Upper lobe of left lung (tissue), 6 donors: Measurements from ENCODE around the gene TRMT6. TPM values are rescaled to one million over a fixed set of nuclear protein-coding genes. Genes with fewer than 3 reads are reported as not detected.

Experiments
- ATAC-seq, 2 donors: fragments of 200-7000 bp; cut with Tn5 transposase; one replicate each; pipeline ENCODE4 v1.9.1; 2022; ENCODE audit warnings: mild to moderate bottlenecking in 2 of 2, moderate library complexity in 2 of 2; ENCODE audit not compliant: low FRiP score in 2 of 2
- DNase-seq, 2 donors: peaks; one replicate each; pipeline ENCODE4 v3.0.0-alpha.2; 2019 to 2020
- H3K27ac ChIP-seq, 4 donors: fragments of 200-600 bp; sonication (generic); one replicate each; pipeline ENCODE4 v1.5.1; 2016 to 2019
- H3K27me3 ChIP-seq, 4 donors: fragments of 200-600 bp; sonication (generic); one replicate each; pipeline ENCODE4 v1.5.1; 2017 to 2019
- H3K36me3 ChIP-seq, 4 donors: fragments of 200-600 bp; sonication (generic); one replicate each; pipeline ENCODE4 v1.5.1; 2016 to 2019
- H3K4me1 ChIP-seq, 4 donors: fragments of 200-600 bp; sonication (generic); one replicate each; pipeline ENCODE4 v1.5.1; 2018 to 2019
- H3K4me3 ChIP-seq, 4 donors: fragments of 200-600 bp; sonication (generic); one replicate each; pipeline ENCODE4 v1.5.1; 2017 to 2019; ENCODE audit warnings: mild to moderate bottlenecking in 2 of 4, moderate library complexity in 1 of 4
- H3K9me3 ChIP-seq, 4 donors: fragments of 200-600 bp; sonication (generic); one replicate each; pipeline ENCODE4 v1.5.1; 2018 to 2019
- CTCF ChIP-seq, 6 experiments: fragments of 450-650 bp in 4 of 6; fragments of 200-600 bp in 2 of 6; sonication (generic) in 2 of 6; IDR thresholded peaks; one replicate each; pipeline ENCODE4 v1.5.1; 2016 to 2019; ENCODE audit warnings: antibody characterized with exemption in 6 of 6
- EP300 ChIP-seq, 4 donors: sonication (generic); formaldehyde crosslinking; IDR thresholded peaks; one replicate each; pipeline ENCODE4 v1.5.1; 2017; ENCODE audit warnings: antibody characterized with exemption in 4 of 4, control low read depth in 2 of 4
- POLR2A ChIP-seq, 4 donors: fragments of 450-650 bp; IDR thresholded peaks; one replicate each; pipeline ENCODE4 v1.5.1; 2016 to 2017; ENCODE audit warnings: antibody characterized with exemption in 4 of 4, mild to moderate bottlenecking in 2 of 4
- POLR2AphosphoS5 ChIP-seq, 2 donors: sonication (generic); formaldehyde crosslinking; IDR thresholded peaks; one replicate each; pipeline ENCODE4 v1.5.1; 2017; ENCODE audit warnings: antibody characterized with exemption in 2 of 2
- WGBS, 2 donors: methylation state at CpG; one replicate each; pipeline ENCODE4 v1.1.5; 2017 to 2018; 5-methylcytosine and 5-hydroxymethylcytosine counted together
- small RNA-seq, 4 donors: library from RNA; depleted of rRNA; stranded (forward); fragments of <200 nt; gene quantifications; one replicate each; pipeline ENCODE3, GENCODE V24; 2016
- total RNA-seq, 6 donors: library from RNA; depleted of rRNA in 4 of 6; stranded (reverse); fragments of >200 nt in 4 of 6; gene quantifications; one replicate each; pipeline versions ENCODE4 v1.1.0 to v1.2.1, GENCODE V29; 2016 to 2021
- donor health status: DM: no; HTN: no; CAD: no; lungs with moderate emphysema.
- donor health status: DM: no; HTN: yes; CAD: no; lungs with severe emphysema.

Gene TRMT6
- total RNA-seq, 6 donors from 2014 or later = 3.9 to 14.3 (median 7.7) TPM

GRCh38 chr20:5888041-5888440 is 62.3 kb downstream of the TRMT6 start:
- WGBS, 2 donors = 44 to 52% methylated on average over 1 of the region's 1 CpG
- no peak for TF ChIP-seq CTCF (IDR thresholded peaks at IDR 0.05)
- no peak for TF ChIP-seq POLR2AphosphoS5 (IDR thresholded peaks at IDR 0.05)
- no peak for TF ChIP-seq POLR2A (IDR thresholded peaks at IDR 0.05)
- TF ChIP-seq EP300 (IDR thresholded peaks at IDR 0.05) = no peak
- Histone ChIP-seq H3K4me3 (no peak overlapping the region), H3K27ac (no peak overlapping the region), H3K4me1 (no peaks in the 10 kb centered on the region), H3K27me3 (no peaks in the 10 kb centered on the region), H3K9me3 (no peaks in the 10 kb centered on the region), H3K36me3 (no peaks in the 10 kb centered on the region)
- no peak for ATAC-seq
- no peak for DNase-seq

- Histone ChIP-seq H3K4me1 (no peaks in the 10 kb centered on the region), H3K4me3 (no peak overlapping the region), H3K27ac (no peak overlapping the region), H3K27me3 (no peaks in the 10 kb centered on the region), H3K36me3 (no peaks in the 10 kb centered on the region), H3K9me3 (no peaks in the 10 kb centered on the region)
- WGBS, 2 donors = 79 to 85% methylated on average over 5 of the region's 5 CpGs
- ATAC-seq (no peak), DNase-seq (no peak)
- TF ChIP-seq POLR2A (IDR thresholded peaks at IDR 0.05) (no peak), EP300 (IDR thresholded peaks at IDR 0.05) (no peak), POLR2AphosphoS5 (IDR thresholded peaks at IDR 0.05) (no peak), CTCF (IDR thresholded peaks at IDR 0.05) (no peak)
These were observed 62.9 kb downstream of the TRMT6 start for GRCh38 chr20:5887386-5887785.

Small RNA genes lying within 50 kb of the gene (small RNA-seq; reads per million reads assigned to genes)
- gene RF00019 (0 reads per million in 4 donors), gene RNU1-55P (0 reads per million in 4 donors)

Other genes with a start within 250 kb of the TRMT6 start
- 1 to 10 TPM; 3.1 to 5.6 (median 4.5) TPM for gene SHLD1, start 200.1 kb downstream of the TRMT6 start, total RNA-seq
- gene CHGB, start 39.0 kb downstream of the TRMT6 start, total RNA-seq = under 1 TPM in 3 of 6 donors, not detected in 3; 0.30 to 0.40 (median 0.30) TPM
- gene MCM8, start 119 bp upstream of the TRMT6 start, total RNA-seq = 1 to 10 TPM; 2.9 to 7.5 (median 3.9) TPM
- gene CRLS1, start 55.6 kb upstream of the TRMT6 start, total RNA-seq = 10 to 100 TPM; 26.7 to 59.4 (median 42.2) TPM
- 100 to 1,000 TPM in 1 of 6 donors, 10 to 100 TPM in 5; 18.9 to 177 (median 68.5) TPM for gene LRRN4, start 103.5 kb upstream of the TRMT6 start, total RNA-seq
- gene FERMT1, start 172.5 kb upstream of the TRMT6 start, total RNA-seq = 1 to 10 TPM in 3 of 6 donors, under 1 TPM in 3; 0.44 to 1.5 (median 0.87) TPM